Heart right ventricle (tissue), 16 donors: ENCODE results near the gene SEC16A. TPM values are rescaled to one million over a fixed set of nuclear protein-coding genes. Genes with fewer than 3 reads are reported as not detected.

Experiments
- ATAC-seq, 8 donors: fragments of 200-7000 bp; cut with Tn5 transposase; one replicate each; pipeline ENCODE4 v1.9.1; 2020; ENCODE audit warnings: mild to moderate bottlenecking in 8 of 8, moderate library complexity in 8 of 8, moderate number of reproducible peaks in 1 of 8
- DNase-seq, 2 donors: peaks; one replicate each; pipeline ENCODE4 v3.0.0-alpha.2; 2020
- H3K27ac ChIP-seq, 10 donors: fragments of 200-600 bp; sonication (generic) in 2 of 10; one replicate each; pipeline versions ENCODE4 v1.5.0 to v1.8.0; 2020 to 2022; ENCODE audit warnings: mild to moderate bottlenecking in 3 of 10
- H3K27me3 ChIP-seq, 7 donors: fragments of 200-600 bp; one replicate each; pipeline ENCODE4 v1.8.0; 2021 to 2022; ENCODE audit warnings: mild to moderate bottlenecking in 2 of 7
- H3K36me3 ChIP-seq, 9 donors: fragments of 200-600 bp; sonication (generic) in 1 of 9; one replicate each; pipeline versions ENCODE4 v1.5.0 to v1.8.0; 2020 to 2022; ENCODE audit warnings: mild to moderate bottlenecking in 2 of 9
- H3K4me1 ChIP-seq, 9 donors: fragments of 200-600 bp; sonication (generic) in 1 of 9; one replicate each; pipeline versions ENCODE4 v1.5.0 to v1.8.0; 2020 to 2022; ENCODE audit warnings: mild to moderate bottlenecking in 4 of 9
- H3K4me3 ChIP-seq, 10 donors: fragments of 200-600 bp; sonication (generic) in 2 of 10; one replicate each; pipeline versions ENCODE4 v1.5.0 to v1.8.0; 2020 to 2022; ENCODE audit warnings: mild to moderate bottlenecking in 7 of 10, moderate library complexity in 2 of 10
- H3K9me3 ChIP-seq, 11 donors: fragments of 200-600 bp in 10 of 11; sonication (generic) in 2 of 11; one replicate each; pipeline versions ENCODE4 v1.5.0 to v1.8.0; 2013 to 2022; ENCODE audit warnings: mild to moderate bottlenecking in 2 of 11, control low read depth in 1 of 11, moderate library complexity in 1 of 11
- CTCF ChIP-seq, 9 donors: fragments of 200-600 bp; sonication (generic) in 2 of 9; IDR thresholded peaks; one replicate each; pipeline versions ENCODE4 v1.5.0 to v1.8.0; 2021 to 2022; ENCODE audit warnings: antibody characterized with exemption in 9 of 9, mild to moderate bottlenecking in 5 of 9, moderate library complexity in 1 of 9
- WGBS, 2 donors: extraction: QIAGEN DNeasy Blood & Tissue Kit; methylation state at CpG; one replicate each; pipeline ENCODE4 v1.1.7; 2013; ENCODE audit warnings: inconsistent platforms in 1 of 2; 5-methylcytosine and 5-hydroxymethylcytosine counted together
- intact Hi-C, 10 donors: fragments of 100-400 bp; cut with DNase I; formaldehyde crosslinking; loops; one replicate each; pipeline versions ENCODE4 v1.11.1 to v1.14.2; 2022
- polyA plus RNA-seq, 2 donors: library from polyadenylated mRNA; stranded (reverse); fragments of 200-250 nt; gene quantifications; one replicate each; pipeline ENCODE4 v1.2.3, GENCODE V29; 2013
- total RNA-seq, 10 donors: library from RNA; stranded (reverse); fragmentation: NEBNext Ultra II Directional in 3 of 10; extraction: Animal tissue kit (Norgen Biotek cat#: 25700) in 3 of 10; gene quantifications; one replicate each; pipeline versions ENCODE4 v1.2.1 to v1.2.4, GENCODE V29; 2021 to 2023
- donor health status: Arrhythmogenic right ventricular cardiomyopathy.
- donor health status: ischemic (EF 13 %, LVEDD 7.1; RV severe dilation, severe dysfunction).
- donor health status: healthy with polysubstance abuse.
- donor health status: DM: no; HTN: yes; CAD: no.
- donor health status: DM: no; HTN: no; CAD: no.
- donor health status: ischemic (EF 25% LVEDD 6.9; RV normal size, moderate dysfunction).
- donor health status: ischemic (EF 25% LVEDD 5.7; RV mildly dilated, moderate dysfunction).
- donor health status: healthy.
- donor health status: DM: yes; HTN: yes; CAD: no.
- donor health status: Ischemic cardiomyopathy.
- donor health status: ischemic (EF 35%, LVEDD 5.7; RV mildly dilated, moderate dysfunction).
- donor health status: nonischemic (EF 11% LVEDD 7.7; RV severe dilation, severe dysfunction).
- donor health status: DM: yes; HTN: yes; CAD: no.
- donor health status: PGD.
- donor health status: ischemic (EF 29% LVEDD 5.4; RV normal size, mild dysfunction).
- donor health status: nonischemic (EF 23%, LVEDD 6.1; RV moderate dilation, normal function).

Gene SEC16A
- total and polyA plus RNA-seq, 12 donors: 21.9 to 35.9 (median 28.6) TPM

GRCh38 chr9:136485049-136486045 is 2.5 kb upstream of the SEC16A start:
- Histone ChIP-seq H3K27ac (peak overlapping the region in 1 of 10 donors; percentile 97), H3K27me3 (no peaks in the 10 kb centered on the region), H3K4me3 (no peak overlapping the region), H3K9me3 (no peaks in the 10 kb centered on the region), H3K36me3 (peaks cover 0 to 1% (median 0%) of the 10 kb centered on the region in 9 donors), H3K4me1 (peaks cover 8 to 51% (median 34%) of the 10 kb centered on the region in 9 donors)
- ATAC-seq: peak; percentile 5 to 50 (median 24)
- TF ChIP-seq CTCF (IDR thresholded peaks at IDR 0.05): peak; percentile 79 to 92 (median 90)
- peak; percentile 86 to 87 for DNase-seq
- intact Hi-C loops: loop anchor here in 8 of 10 donors (1.0 to 10.0 kb wide), 8 partner anchors 42 to 207 kb away; partner anchors contain the start of genes AGPAT2 (in 2 of the 8) and NOTCH1 (in 1 of the 8)
- 43 to 47% methylated on average over 21 of the region's 21 CpGs for WGBS, 2 donors

- DNase-seq (peak; percentile 43 to 52), ATAC-seq (peak in 3 of 8 donors; percentile 0 to 13 (median 1))
- H3K36me3 ChIP-seq: peaks cover 0 to 11% (median 0%) of the 10 kb centered on the region in 9 donors
- intact Hi-C loops: loop anchor here in 7 of 10 donors (1.0 to 10.0 kb wide), 7 partner anchors 43 to 208 kb away; partner anchors contain the start of genes AGPAT2 (in 2 of the 7) and NOTCH1 (in 1 of the 7)
- no peaks in the 10 kb centered on the region for H3K27me3 ChIP-seq
- no peaks in the 10 kb centered on the region for H3K9me3 ChIP-seq
- peak overlapping the region in 9 of 10 donors; percentile 97 to 100 (median 99) for H3K27ac ChIP-seq
- TF ChIP-seq CTCF (IDR thresholded peaks at IDR 0.05): no peak
- peaks cover 8 to 51% (median 34%) of the 10 kb centered on the region in 9 donors for H3K4me1 ChIP-seq
- H3K4me3 ChIP-seq: peak overlapping the region in 9 of 10 donors; percentile 48 to 80 (median 65)
- WGBS, 2 donors: 37 to 39% methylated on average over 54 to 59 of the region's 59 CpGs
These were observed 1.6 kb upstream of the SEC16A start for GRCh38 chr9:136484153-136485048.

DNA sequence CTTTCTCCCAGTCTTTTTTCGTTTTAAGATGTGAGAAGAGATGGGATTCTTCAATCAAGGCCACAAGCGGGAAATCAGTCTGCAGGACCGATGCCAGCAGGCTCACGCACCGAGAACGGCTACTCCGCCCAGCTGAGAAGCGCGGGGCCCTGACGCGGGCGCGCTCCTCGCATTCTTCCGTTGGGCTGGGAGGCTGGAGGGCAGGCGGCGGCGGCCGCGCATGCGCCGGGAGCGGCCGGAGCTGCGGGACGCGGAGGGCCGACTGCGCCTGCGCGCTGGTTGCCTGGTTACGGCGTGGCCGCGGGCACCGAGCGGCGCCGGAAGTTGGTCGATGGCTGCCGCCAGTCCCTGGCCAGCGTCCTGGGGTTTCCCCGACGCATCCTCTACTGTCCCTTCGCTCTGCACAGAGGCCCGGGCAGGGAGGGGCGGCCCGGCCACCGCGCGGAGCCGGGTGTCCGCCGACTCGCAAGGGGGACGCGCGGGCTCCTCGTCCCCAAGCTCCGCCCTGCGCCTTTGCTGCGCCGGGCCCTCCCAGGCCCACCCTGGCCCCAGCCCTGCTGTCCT is 831 bp upstream of the SEC16A start:
- WGBS, 2 donors: 1% methylated on average over 62 to 63 of the region's 63 CpGs
- H3K4me1 ChIP-seq: peaks cover 8 to 50% (median 30%) of the 10 kb centered on the region in 9 donors
- intact Hi-C loops: loop anchor here in 2 of 10 donors (1.0 to 10.0 kb wide), 2 partner anchors 61 to 148 kb away; partner anchors contain the start of gene NOTCH1 (in 1 of the 2)

More for the DNA sequence above, 831 bp upstream of the SEC16A start:
- DNase-seq (peak; percentile 91 to 96), ATAC-seq (peak; percentile 50 to 72 (median 64))
- TF ChIP-seq CTCF (IDR thresholded peaks at IDR 0.05): no peak
- Histone ChIP-seq H3K27ac (peak overlapping the region; percentile 93 to 100 (median 99)), H3K36me3 (peaks cover 0 to 17% (median 0%) of the 10 kb centered on the region in 9 donors), H3K27me3 (no peaks in the 10 kb centered on the region), H3K4me3 (peak overlapping the region in 9 of 10 donors; percentile 48 to 80 (median 65)), H3K9me3 (no peaks in the 10 kb centered on the region)
